ENCODE measurements around the gene TUBA3E. TPM values are rescaled to one million over a fixed set of nuclear protein-coding genes. Genes with fewer than 3 reads are reported as not detected.
"Not testable (repeated sequence)": the region's sequence is repeated elsewhere in the genome, so short reads cannot be mapped to it uniquely, and the experiment has no call there.

TUBA3E gene
- total and polyA plus RNA-seq, 9 donors, result 0.07 to 1.3 (median 0.52) TPM; not detected in 4

DNA sequence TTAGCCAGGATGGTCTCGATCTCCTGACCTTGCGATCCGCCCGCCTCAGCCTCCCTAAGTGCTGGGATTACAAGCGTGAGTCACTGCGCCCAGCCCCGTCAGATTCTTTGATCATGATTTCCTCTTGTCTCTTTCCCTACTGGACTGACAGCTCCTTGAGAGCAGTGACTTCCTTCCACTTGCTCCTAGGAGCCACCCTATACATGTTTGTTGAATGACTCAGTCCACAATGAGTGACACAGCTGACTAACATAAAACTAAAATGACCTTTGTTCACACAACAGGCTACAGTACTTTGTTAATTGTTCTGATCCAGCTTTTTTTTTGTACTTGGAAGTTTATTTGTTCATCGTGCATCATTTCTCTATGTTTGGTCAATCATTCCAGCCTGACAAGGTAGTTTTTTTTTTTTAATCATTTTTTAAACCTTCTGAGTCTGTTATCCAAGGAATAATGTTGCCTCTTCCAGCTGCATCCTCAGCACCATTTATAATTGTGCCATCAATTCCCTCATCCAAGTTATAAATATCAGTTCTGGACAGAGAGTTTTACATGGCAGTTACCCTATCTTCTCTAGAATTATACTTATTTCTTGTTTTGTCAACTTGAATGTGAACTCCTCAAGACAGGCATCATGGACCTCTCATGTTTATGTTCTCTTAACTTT, 42.9 kb upstream of the TUBA3E start:
- Histone ChIP-seq H3K4me3 (no peak overlapping the region), H3K9me3 (no peaks in the 10 kb centered on the region), H3K27me3 (no peaks in the 10 kb centered on the region), H3K4me1 (ENCODE audit: insufficient read depth) (peaks cover 2% of the 10 kb centered on the region), H3K36me3 (no peaks in the 10 kb centered on the region), H3K27ac (no peak overlapping the region)
- intact Hi-C loops (cut with DNase I), result no loop called here
- no peak for TF ChIP-seq EP300 (IDR thresholded peaks at IDR 0.05)
- TF ChIP-seq, protein P1, sequence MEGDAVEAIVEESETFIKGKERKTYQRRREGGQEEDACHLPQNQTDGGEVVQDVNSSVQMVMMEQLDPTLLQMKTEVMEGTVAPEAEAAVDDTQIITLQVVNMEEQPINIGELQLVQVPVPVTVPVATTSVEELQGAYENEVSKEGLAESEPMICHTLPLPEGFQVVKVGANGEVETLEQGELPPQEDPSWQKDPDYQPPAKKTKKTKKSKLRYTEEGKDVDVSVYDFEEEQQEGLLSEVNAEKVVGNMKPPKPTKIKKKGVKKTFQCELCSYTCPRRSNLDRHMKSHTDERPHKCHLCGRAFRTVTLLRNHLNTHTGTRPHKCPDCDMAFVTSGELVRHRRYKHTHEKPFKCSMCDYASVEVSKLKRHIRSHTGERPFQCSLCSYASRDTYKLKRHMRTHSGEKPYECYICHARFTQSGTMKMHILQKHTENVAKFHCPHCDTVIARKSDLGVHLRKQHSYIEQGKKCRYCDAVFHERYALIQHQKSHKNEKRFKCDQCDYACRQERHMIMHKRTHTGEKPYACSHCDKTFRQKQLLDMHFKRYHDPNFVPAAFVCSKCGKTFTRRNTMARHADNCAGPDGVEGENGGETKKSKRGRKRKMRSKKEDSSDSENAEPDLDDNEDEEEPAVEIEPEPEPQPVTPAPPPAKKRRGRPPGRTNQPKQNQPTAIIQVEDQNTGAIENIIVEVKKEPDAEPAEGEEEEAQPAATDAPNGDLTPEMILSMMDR (IDR thresholded peaks at IDR 0.05), result no peak
- no peak for TF ChIP-seq POLR2A (IDR thresholded peaks at IDR 0.05)
- WGBS, 3 donors, result 85 to 90% (median 85%) methylated on average over 8 of the region's 8 CpGs
- DNase-seq, result no peak

DNA sequence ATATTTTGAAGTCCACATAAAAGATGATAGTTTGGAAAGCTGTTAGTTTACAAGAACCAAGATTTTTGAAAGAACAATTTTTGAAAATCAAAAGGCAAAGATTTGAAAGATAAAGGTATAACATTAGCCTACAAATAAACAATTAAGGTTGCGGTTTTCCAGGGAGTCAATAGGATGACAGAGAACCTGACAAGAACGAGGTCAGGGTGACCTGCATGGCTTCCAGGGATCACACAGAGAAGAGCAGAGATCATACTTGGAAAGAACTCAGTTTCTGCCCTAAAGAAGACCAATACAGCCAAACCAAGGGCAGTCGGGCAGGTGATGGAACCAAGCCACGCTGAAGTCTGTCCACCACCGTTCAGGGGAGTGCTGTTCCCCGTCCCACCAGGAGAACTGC, 41.3 kb upstream of the TUBA3E start:
- peak in 1 of 5 donors; percentile 44 for DNase-seq
- H3K9me3 ChIP-seq; H3K4me3 ChIP-seq; intact Hi-C loops (cut with DNase I); H3K4me1 ChIP-seq (ENCODE audit: insufficient read depth); H3K36me3 ChIP-seq; H3K27me3 ChIP-seq; H3K27ac ChIP-seq: not testable (repeated sequence)
- WGBS, 3 donors, result 10 to 18% (median 13%) methylated on average over 6 of the region's 6 CpGs

DNA sequence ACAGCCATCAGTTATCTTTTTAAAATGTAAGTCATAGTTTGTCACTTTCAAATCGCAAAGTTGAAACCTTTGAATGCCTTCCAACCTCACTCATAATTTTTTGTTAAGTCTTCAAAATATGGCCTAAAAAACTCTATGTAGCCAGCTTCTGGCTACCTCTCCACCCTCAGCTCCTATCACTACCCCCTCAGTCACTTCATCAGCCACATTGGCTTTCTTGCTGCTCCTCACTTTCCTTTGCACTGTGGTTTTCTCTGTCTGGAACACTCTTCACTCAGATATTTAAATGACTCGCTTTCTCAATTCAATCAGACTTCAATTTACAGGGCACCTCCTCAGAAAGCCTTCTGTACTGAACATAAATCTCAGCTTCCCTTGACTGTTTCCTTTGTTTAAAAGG, 34.8 kb upstream of the TUBA3E start:
- H3K36me3 ChIP-seq; intact Hi-C loops (cut with DNase I); DNase-seq; H3K27ac ChIP-seq; H3K27me3 ChIP-seq; H3K4me1 ChIP-seq (ENCODE audit: insufficient read depth); H3K4me3 ChIP-seq; H3K9me3 ChIP-seq: not testable (repeated sequence)
- WGBS, 3 donors, result 87 to 90% (median 88%) methylated on average over 2 of the region's 2 CpGs

DNA sequence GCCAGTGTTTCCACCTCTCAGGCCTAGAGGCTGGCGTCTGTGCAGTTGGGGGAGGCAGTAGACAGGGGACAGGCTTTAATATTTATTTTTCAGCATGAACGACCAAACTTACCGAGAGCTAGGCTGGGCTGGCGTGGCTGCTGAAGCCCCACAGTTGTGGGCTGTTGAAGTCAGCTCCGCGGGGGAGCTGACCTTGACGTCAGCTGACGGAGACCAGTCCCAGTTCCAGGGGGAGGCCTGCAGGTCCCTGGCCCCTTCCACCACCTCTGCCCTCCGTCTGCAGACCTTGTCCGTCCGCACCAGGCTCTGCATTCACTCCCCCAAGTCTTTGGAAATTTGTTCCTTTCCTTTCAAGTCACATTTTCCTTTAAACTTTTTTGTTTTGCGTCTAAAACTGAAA, 33.4 kb upstream of the TUBA3E start:
- intact Hi-C loops (cut with DNase I), result no loop called here
- 24 to 54% (median 50%) methylated on average over 12 of the region's 12 CpGs for WGBS, 3 donors
- no peaks in the 10 kb centered on the region for H3K36me3 ChIP-seq
- H3K4me3 ChIP-seq, result no peak overlapping the region
- TF ChIP-seq POLR2A (IDR thresholded peaks at IDR 0.05) (no peak), EP300 (IDR thresholded peaks at IDR 0.05) (no peak)
- TF ChIP-seq, protein P1 (IDR thresholded peaks at IDR 0.05), result no peak
- no peaks in the 10 kb centered on the region for H3K27me3 ChIP-seq
- no peak overlapping the region for H3K27ac ChIP-seq
- peak in 4 of 5 donors; percentile 39 to 70 (median 59) for DNase-seq
- H3K9me3 ChIP-seq, result peaks cover 0 to 3% of the 10 kb centered on the region in 2 donors
- H3K4me1 ChIP-seq (ENCODE audit: insufficient read depth), result peaks cover 1% of the 10 kb centered on the region

DNA sequence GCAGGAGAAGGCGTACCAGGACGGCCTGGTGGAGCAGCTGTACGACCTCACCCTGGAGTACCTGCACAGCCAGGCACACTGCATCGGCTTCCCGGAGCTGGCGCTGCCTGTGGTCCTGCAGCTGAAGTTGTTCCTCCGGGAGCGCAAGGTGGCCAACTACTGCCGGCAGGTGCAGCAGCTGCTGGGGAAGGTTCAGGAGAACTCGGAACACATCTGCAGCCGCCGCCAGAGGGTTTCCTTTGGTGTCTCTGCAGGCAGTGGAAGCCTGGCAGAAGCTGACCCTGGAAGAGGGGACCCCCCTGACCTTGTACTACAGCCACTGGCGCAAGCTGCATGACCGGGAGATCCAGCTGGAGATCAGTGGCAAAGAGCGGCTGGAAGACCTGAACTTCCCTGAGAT, 32.7 kb upstream of the TUBA3E start:
- H3K27me3 ChIP-seq; H3K36me3 ChIP-seq; H3K27ac ChIP-seq; DNase-seq; intact Hi-C loops (cut with DNase I); H3K4me1 ChIP-seq (ENCODE audit: insufficient read depth); H3K9me3 ChIP-seq; H3K4me3 ChIP-seq: not testable (repeated sequence)
- WGBS, 3 donors, result 89 to 95% (median 93%) methylated on average over 15 of the region's 15 CpGs

DNA sequence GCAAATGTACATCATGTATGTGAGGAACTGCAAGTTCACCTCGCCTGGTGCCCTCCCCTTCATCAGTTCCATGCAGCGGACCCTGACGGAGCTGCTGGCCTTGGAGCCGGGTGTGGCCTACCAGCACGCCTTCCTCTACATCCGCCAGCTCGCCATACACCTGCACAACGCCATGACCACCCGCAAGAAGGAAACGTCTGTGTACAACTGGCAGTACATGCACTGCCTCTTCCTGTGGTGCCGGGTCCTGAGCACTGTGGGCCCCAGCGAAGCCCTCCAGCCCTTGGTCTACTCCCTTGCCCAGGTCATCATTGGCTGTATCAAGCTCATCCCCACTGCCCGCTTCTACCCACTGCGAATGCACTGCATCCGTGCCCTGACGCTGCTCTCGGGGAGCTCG, 32.1 kb upstream of the TUBA3E start:
- H3K27ac ChIP-seq; H3K4me1 ChIP-seq (ENCODE audit: insufficient read depth); DNase-seq; intact Hi-C loops (cut with DNase I); H3K36me3 ChIP-seq; H3K27me3 ChIP-seq; H3K9me3 ChIP-seq; H3K4me3 ChIP-seq: not testable (repeated sequence)
- 95 to 96% (median 96%) methylated on average over 14 to 18 of the region's 18 CpGs for WGBS, 3 donors

DNA sequence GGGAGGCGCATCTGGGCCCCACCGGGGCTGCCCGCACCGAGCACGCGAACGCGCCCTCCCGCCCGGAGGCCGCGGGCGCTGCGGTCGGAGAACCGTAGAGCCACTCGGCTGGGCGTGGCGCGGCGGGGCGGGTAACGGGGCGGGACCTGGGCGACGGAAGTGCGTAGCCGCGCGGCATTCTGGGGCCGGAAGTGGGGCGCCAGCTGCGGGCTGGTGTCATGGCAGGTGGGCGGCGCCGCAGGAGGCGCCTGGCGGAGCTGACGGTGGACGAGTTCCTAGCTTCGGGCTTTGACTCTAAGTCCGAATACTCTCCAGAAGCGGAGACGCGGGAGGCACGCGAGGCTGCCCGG, 30.9 kb upstream of the TUBA3E start:
- H3K4me1 ChIP-seq (ENCODE audit: insufficient read depth); H3K4me3 ChIP-seq; intact Hi-C loops (cut with DNase I); H3K9me3 ChIP-seq; H3K27ac ChIP-seq; H3K27me3 ChIP-seq; H3K36me3 ChIP-seq: not testable (repeated sequence)
- 39 to 64% (median 41%) methylated on average over 44 to 48 of the region's 48 CpGs for WGBS, 3 donors
- peak in 4 of 5 donors; percentile 50 to 77 (median 64) for DNase-seq

DNA sequence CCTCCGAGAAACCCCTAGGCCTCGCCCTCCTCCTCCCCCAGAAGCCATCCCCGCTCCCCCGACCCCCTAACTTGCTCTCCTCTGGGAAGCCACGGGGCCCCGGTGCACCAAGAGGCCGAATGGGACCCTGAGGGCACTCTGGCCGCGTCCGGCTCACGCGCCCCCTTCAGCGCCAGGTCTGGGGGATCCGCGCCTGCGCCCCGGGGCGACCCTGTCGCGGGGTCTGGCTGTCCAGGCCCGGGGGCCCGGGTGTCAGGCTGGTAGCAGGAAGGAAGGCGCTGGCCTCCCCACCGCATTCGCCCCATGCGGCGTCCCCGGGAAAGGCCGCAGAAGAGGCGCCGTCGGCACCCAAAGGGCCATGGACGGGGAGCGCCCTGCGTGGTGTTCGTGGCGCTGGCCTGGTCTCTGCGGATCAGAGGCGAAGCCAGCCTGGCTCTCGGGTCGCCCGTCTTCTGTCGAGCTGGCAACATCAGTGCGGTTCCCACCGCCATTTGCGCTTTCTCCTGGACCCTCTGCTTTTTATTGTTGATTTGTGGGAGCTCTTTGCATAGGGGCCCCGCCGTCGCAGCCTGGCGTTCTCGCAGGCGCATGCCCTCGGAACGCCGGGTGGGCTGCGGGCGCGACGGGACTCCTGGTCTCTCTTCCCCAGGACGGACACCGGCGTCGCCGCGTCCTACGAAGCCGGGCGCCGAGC, 30.4 kb upstream of the TUBA3E start:
- H3K27ac ChIP-seq; H3K4me3 ChIP-seq; intact Hi-C loops (cut with DNase I); H3K27me3 ChIP-seq; H3K9me3 ChIP-seq; H3K36me3 ChIP-seq; DNase-seq; H3K4me1 ChIP-seq (ENCODE audit: insufficient read depth): not testable (repeated sequence)
- WGBS, 3 donors, result 78 to 89% (median 82%) methylated on average over 47 to 69 of the region's 69 CpGs

DNA sequence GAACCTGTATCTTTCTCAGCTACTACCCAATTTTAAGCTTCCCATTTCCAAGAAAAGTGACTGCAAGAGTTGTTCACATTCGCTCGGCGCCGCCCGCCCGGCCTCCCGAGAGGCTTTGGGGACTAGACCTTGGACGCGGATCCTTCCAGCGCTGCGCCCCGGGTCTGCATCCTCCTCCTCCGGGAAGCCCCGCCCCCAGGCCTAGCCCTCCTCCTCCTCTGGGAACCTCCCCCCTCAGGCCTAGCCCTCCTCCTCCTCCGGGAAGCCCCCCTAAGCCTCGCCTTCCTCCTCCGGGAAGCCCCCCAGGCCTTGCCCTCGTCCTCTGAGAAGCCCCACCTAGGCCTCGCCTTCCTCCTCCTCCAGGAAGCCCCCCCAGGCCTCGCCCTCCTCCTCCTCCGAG, 29.8 kb upstream of the TUBA3E start:
- H3K36me3 ChIP-seq; H3K27ac ChIP-seq; H3K4me1 ChIP-seq (ENCODE audit: insufficient read depth); DNase-seq; H3K4me3 ChIP-seq; intact Hi-C loops (cut with DNase I); H3K27me3 ChIP-seq; H3K9me3 ChIP-seq: not testable (repeated sequence)
- WGBS, 3 donors, result 91 to 95% (median 94%) methylated on average over 20 to 21 of the region's 21 CpGs

DNA sequence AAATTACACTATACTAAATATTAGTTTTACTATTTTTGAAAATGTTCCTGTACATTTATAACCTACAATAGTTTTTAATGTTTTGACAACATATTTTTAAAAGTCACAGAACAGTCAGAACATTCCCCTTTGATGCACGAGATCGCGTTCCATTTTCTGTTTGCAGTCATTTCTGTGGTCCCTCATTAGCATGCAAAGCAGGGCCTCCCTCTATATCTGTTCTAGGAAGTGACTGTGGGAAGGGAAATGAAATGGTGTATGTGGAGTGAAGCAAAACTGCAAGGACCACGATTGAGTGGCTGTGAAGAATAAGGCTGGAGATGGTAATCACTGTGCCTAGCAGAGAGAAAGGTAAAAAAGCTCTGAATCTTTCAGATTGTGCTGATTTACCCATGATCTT, 24.3 kb upstream of the TUBA3E start:
- H3K4me3 ChIP-seq; H3K27me3 ChIP-seq; H3K4me1 ChIP-seq (ENCODE audit: insufficient read depth); H3K27ac ChIP-seq; DNase-seq; H3K36me3 ChIP-seq; intact Hi-C loops (cut with DNase I); H3K9me3 ChIP-seq: not testable (repeated sequence)
- 48 to 68% (median 58%) methylated on average over 4 of the region's 4 CpGs for WGBS, 3 donors

All from ovary (tissue), 9 donors.